Measurements from ENCODE around the gene RERE.

- TF ChIP-seq POLR2AphosphoS5 (IDR thresholded peaks at IDR 0.05; ENCODE audit: low read depth, low read length) (no peak), CTCF (IDR thresholded peaks at IDR 0.05) (no peak)
These were observed 454.2 kb downstream of the RERE start for GRCh38 chr1:8363186-8363766.

All from Panc1 (cell line).